ENCODE measurements around the gene NCOA4.
"Not testable (repeated sequence)": the region's sequence is repeated elsewhere in the genome, so short reads cannot be mapped to it uniquely, and the experiment has no call there.

Gene NCOA4

GRCh38 chr10:45983538-45984186, 46.8 kb downstream of the NCOA4 start:
- DNase-seq (ENCODE audit: low read depth), result peak; percentile 71

GRCh38 chr10:45981367-45981766, 49.1 kb downstream of the NCOA4 start:
- DNase-seq (ENCODE audit: low read depth), result peak; percentile 42

GRCh38 chr10:45978554-45978953, 51.9 kb downstream of the NCOA4 start:
- DNase-seq (ENCODE audit: low read depth), result not testable (repeated sequence)

GRCh38 chr10:45974041-45974440, 56.4 kb downstream of the NCOA4 start:
- not testable (repeated sequence) for DNase-seq (ENCODE audit: low read depth)

GRCh38 chr10:45972813-45973169, 57.6 kb downstream of the NCOA4 start:
- DNase-seq (ENCODE audit: low read depth), result peak; percentile 26

- DNase-seq (ENCODE audit: low read depth), result peak; percentile 86
Measured at GRCh38 chr10:45972106-45972812, 58.2 kb downstream of the NCOA4 start, which contains the start of gene TIMM23. Gene TIMM23, plus strand, starts transcription at chr10:45972489. Its CDS starts 136 bp downstream, at chr10:45972625.

- DNase-seq (ENCODE audit: low read depth), result peak; percentile 8
Measured at GRCh38 chr10:45971742-45972105, 58.7 kb downstream of the NCOA4 start.

- DNase-seq (ENCODE audit: low read depth), result not testable (repeated sequence)
Measured at GRCh38 chr10:45971019-45971418, 59.4 kb downstream of the NCOA4 start.

GRCh38 chr10:45962686-45963452, 67.6 kb downstream of the NCOA4 start:
- DNase-seq (ENCODE audit: low read depth), result not testable (repeated sequence)

- not testable (repeated sequence) for DNase-seq (ENCODE audit: low read depth)
Measured at GRCh38 chr10:45957928-45958327, 72.5 kb downstream of the NCOA4 start.

GRCh38 chr10:45956634-45957033, 73.8 kb downstream of the NCOA4 start:
- DNase-seq (ENCODE audit: low read depth), result not testable (repeated sequence)
